Esophagus muscularis mucosa (tissue), 4 donors: ENCODE measurements around the gene PEAR1. TPM values are rescaled to one million over a fixed set of nuclear protein-coding genes. Genes with fewer than 3 reads are reported as not detected.

Experiments
- DNase-seq: peaks from one replicate; pipeline ENCODE4 v3.0.0-alpha.2; 2017; ENCODE audit errors: extremely low spot score
- H3K27ac ChIP-seq, 4 donors: fragments of 200-600 bp; sonication (generic); replicated peaks in 1 of 4; 1 replicate in 3 of 4; 2 replicates in 1 of 4; pipeline ENCODE4 v1.5.1; 2016 to 2019; ENCODE audit warnings: mild to moderate bottlenecking in 1 of 4
- H3K27me3 ChIP-seq, 4 donors: fragments of 200-600 bp; sonication (generic); one replicate each; pipeline versions ENCODE4 v1.5.1 to v1.6.0; 2016 to 2019
- H3K36me3 ChIP-seq, 4 donors: fragments of 200-600 bp; sonication (generic); one replicate each; pipeline ENCODE4 v1.5.1; 2016 to 2019
- H3K4me1 ChIP-seq, 4 donors: fragments of 200-600 bp; sonication (generic); one replicate each; pipeline ENCODE4 v1.5.1; 2016 to 2019
- H3K4me3 ChIP-seq, 4 donors: fragments of 200-600 bp; sonication (generic); 1 replicate in 2 of 4; 2 replicates in 2 of 4; pipeline ENCODE4 v1.5.1; 2016 to 2019; ENCODE audit warnings: mild to moderate bottlenecking in 4 of 4, moderate library complexity in 1 of 4
- H3K9me3 ChIP-seq, 4 donors: fragments of 200-600 bp; sonication (generic); 1 replicate in 3 of 4; 2 replicates in 1 of 4; pipeline ENCODE4 v1.5.1; 2016 to 2019
- CTCF ChIP-seq, 3 experiments: fragments of 200-600 bp in 2 of 3; fragments of 450-650 bp in 1 of 3; sonication (generic) in 2 of 3; IDR thresholded peaks; one replicate each; pipeline ENCODE4 v1.5.1; 2017 to 2019; ENCODE audit warnings: antibody characterized with exemption in 3 of 3, mild to moderate bottlenecking in 2 of 3, moderate library complexity in 1 of 3
- EP300 ChIP-seq: sonication (generic); formaldehyde crosslinking; IDR thresholded peaks from one replicate; pipeline ENCODE4 v1.6.1; 2017; ENCODE audit warnings: antibody characterized with exemption
- POLR2A ChIP-seq: fragments of 450-650 bp; IDR thresholded peaks from one replicate; pipeline ENCODE4 v1.6.1; 2017; ENCODE audit warnings: antibody characterized with exemption, moderate library complexity, mild to moderate bottlenecking, low read depth
- POLR2AphosphoS5 ChIP-seq, 2 donors: sonication (generic); formaldehyde crosslinking; IDR thresholded peaks; one replicate each; pipeline ENCODE4 v1.6.1; 2017; ENCODE audit warnings: antibody characterized with exemption in 2 of 2
- WGBS: methylation state at CpG from one replicate; pipeline ENCODE4 v1.1.5; 2018; 5-methylcytosine and 5-hydroxymethylcytosine counted together
- intact Hi-C: fragments of 100-400 bp; cut with DNase I; formaldehyde crosslinking; loops from one replicate; pipeline ENCODE4 v1.15.1; 2023
- total RNA-seq, 4 donors: library from RNA; depleted of rRNA; stranded (reverse); fragments of >200 nt; gene quantifications; one replicate each; pipeline versions ENCODE4 v1.1.0 to v1.2.1, GENCODE V29; 2016

The PEAR1 gene
- total RNA-seq, 4 donors from 2014 or later, result 6.1 to 13.6 (median 10.9) TPM

GRCh38 chr1:156881663-156882062 lies 11.9 kb upstream of the PEAR1 start:
- WGBS, result 79% methylated on average over 4 of the region's 4 CpGs
- no peaks in the 10 kb centered on the region for H3K36me3 ChIP-seq
- intact Hi-C loops, result loop anchor here (10.0 kb wide), 1 partner anchor 197 kb away; no protein-coding TSS in a partner anchor
- no peak overlapping the region for H3K27ac ChIP-seq
- no peak for DNase-seq
- peaks cover 0 to 3% (median 0%) of the 10 kb centered on the region in 4 donors for H3K4me1 ChIP-seq
- no peak overlapping the region for H3K4me3 ChIP-seq
- TF ChIP-seq CTCF (IDR thresholded peaks at IDR 0.05) (no peak), POLR2A (no peak), POLR2AphosphoS5 (IDR thresholded peaks at IDR 0.05) (no peak), EP300 (no peak)
- H3K9me3 ChIP-seq, result no peaks in the 10 kb centered on the region
- peaks cover 0 to 80% (median 0%) of the 10 kb centered on the region in 4 donors for H3K27me3 ChIP-seq

- Histone ChIP-seq H3K9me3 (no peaks in the 10 kb centered on the region), H3K4me1 (peaks cover 0 to 3% (median 0%) of the 10 kb centered on the region in 4 donors), H3K36me3 (no peaks in the 10 kb centered on the region), H3K27me3 (peaks cover 0 to 83% (median 0%) of the 10 kb centered on the region in 4 donors), H3K27ac (no peak overlapping the region), H3K4me3 (no peak overlapping the region)
- intact Hi-C loops, result loop anchor here (10.0 kb wide), 1 partner anchor 198 kb away; no protein-coding TSS in a partner anchor
- TF ChIP-seq CTCF (IDR thresholded peaks at IDR 0.05) (no peak), POLR2A (no peak), POLR2AphosphoS5 (IDR thresholded peaks at IDR 0.05) (no peak), EP300 (no peak)
- DNase-seq, result no peak
- 90% methylated on average over 2 of the region's 3 CpGs for WGBS
Measured at GRCh38 chr1:156882543-156882942, 11.0 kb upstream of the PEAR1 start.

GRCh38 chr1:156883919-156884318 lies 9.6 kb upstream of the PEAR1 start:
- WGBS, result 62% methylated on average over 7 of the region's 7 CpGs
- Histone ChIP-seq H3K27me3 (peaks cover 0 to 83% (median 0%) of the 10 kb centered on the region in 4 donors), H3K4me3 (no peak overlapping the region), H3K9me3 (no peaks in the 10 kb centered on the region), H3K4me1 (peaks cover 0 to 3% (median 0%) of the 10 kb centered on the region in 4 donors), H3K27ac (no peak overlapping the region), H3K36me3 (no peaks in the 10 kb centered on the region)
- intact Hi-C loops, result loop anchor here (10.0 kb wide), 1 partner anchor 199 kb away; no protein-coding TSS in a partner anchor
- no peak for TF ChIP-seq POLR2A
- no peak for TF ChIP-seq EP300
- TF ChIP-seq POLR2AphosphoS5 (IDR thresholded peaks at IDR 0.05), result no peak
- no peak for TF ChIP-seq CTCF (IDR thresholded peaks at IDR 0.05)
- DNase-seq, result no peak

- 63% methylated on average over 10 of the region's 10 CpGs for WGBS
- Histone ChIP-seq H3K27ac (no peak overlapping the region), H3K36me3 (no peaks in the 10 kb centered on the region), H3K4me3 (no peak overlapping the region), H3K27me3 (peaks cover 0 to 82% (median 0%) of the 10 kb centered on the region in 4 donors), H3K4me1 (peaks cover 0 to 3% (median 0%) of the 10 kb centered on the region in 4 donors), H3K9me3 (no peaks in the 10 kb centered on the region)
- intact Hi-C loops, result loop anchor here (10.0 kb wide), 1 partner anchor 200 kb away; no protein-coding TSS in a partner anchor
- DNase-seq, result no peak
- TF ChIP-seq EP300 (no peak), POLR2A (no peak), CTCF (IDR thresholded peaks at IDR 0.05) (no peak), POLR2AphosphoS5 (IDR thresholded peaks at IDR 0.05) (no peak)
Measured at GRCh38 chr1:156884560-156885184, 8.8 kb upstream of the PEAR1 start.
